Suprapubic skin (tissue), 3 donors: ENCODE results near the gene CENPX.

Experiments used
- POLR2AphosphoS5 ChIP-seq, 3 donors: sonication (generic); formaldehyde crosslinking; IDR thresholded peaks; one replicate each; pipeline ENCODE4 v1.6.1; 2017; ENCODE audit warnings: antibody characterized with exemption in 3 of 3
- TF ChIP-seq, protein P1 (sequence below), 2 donors: fragments of 200-600 bp in 1 of 2; fragments of 450-650 bp in 1 of 2; sonication (generic) in 1 of 2; IDR thresholded peaks; one replicate each; pipeline ENCODE4 v1.5.1; 2016 to 2019; ENCODE audit warnings: antibody characterized with exemption in 2 of 2, mild to moderate bottlenecking in 1 of 2, moderate library complexity in 1 of 2

DNA sequence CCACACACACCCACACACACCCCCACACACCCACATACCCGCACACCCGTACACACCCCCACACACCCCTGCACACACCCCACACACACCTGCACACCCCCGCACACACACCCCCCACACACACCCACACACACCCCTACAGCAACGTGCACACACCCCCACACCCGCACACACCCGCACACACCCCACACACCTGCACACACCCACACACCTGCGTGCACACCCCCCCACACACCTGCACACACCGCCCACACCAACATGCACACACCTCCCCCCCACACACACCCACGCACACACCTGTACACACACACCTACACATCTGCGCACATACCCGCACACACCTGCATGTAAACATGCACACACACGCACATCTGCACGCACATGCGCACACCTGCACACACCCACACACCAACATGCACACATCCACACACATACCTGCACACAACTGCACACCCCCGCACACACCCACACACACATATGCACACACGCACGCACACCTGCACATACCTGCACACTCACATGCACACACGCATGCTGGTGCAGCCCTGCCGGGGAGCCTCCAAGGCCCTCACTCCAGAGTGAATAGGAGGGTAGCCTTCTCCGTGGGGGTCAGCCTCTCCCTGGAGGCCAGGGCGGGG, 37.8 kb downstream of the CENPX start:
- TF ChIP-seq, protein P1, sequence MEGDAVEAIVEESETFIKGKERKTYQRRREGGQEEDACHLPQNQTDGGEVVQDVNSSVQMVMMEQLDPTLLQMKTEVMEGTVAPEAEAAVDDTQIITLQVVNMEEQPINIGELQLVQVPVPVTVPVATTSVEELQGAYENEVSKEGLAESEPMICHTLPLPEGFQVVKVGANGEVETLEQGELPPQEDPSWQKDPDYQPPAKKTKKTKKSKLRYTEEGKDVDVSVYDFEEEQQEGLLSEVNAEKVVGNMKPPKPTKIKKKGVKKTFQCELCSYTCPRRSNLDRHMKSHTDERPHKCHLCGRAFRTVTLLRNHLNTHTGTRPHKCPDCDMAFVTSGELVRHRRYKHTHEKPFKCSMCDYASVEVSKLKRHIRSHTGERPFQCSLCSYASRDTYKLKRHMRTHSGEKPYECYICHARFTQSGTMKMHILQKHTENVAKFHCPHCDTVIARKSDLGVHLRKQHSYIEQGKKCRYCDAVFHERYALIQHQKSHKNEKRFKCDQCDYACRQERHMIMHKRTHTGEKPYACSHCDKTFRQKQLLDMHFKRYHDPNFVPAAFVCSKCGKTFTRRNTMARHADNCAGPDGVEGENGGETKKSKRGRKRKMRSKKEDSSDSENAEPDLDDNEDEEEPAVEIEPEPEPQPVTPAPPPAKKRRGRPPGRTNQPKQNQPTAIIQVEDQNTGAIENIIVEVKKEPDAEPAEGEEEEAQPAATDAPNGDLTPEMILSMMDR (IDR thresholded peaks at IDR 0.05), result no peak
- no peak for TF ChIP-seq POLR2AphosphoS5 (IDR thresholded peaks at IDR 0.05)
